ENCODE results near the gene TECPR1.

DNA sequence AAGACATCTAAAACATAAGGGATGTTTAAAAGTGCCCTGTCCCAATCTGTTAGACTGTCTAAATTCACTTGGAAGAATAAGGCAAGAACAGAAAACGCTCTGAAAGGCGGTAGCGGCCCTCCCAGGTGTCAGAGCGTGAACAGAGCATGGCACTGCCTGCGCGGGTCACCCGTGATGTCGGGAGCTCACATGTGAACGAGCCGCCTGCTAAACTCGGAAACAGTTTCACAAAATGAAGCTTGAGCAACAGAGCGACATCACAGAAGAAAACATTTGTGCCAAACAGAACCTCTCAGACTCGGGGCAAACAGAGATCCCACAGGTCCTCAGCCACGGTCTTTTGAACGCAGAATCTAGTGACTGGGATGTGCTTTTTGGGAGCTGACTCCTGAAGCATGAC is 42.3 kb upstream of the TECPR1 start:
- no peak for TF ChIP-seq CTCF (IDR thresholded peaks at IDR 0.05; ENCODE audit: low read depth, low read length, poor library complexity, severe bottlenecking)
- TF ChIP-seq EZH2phosphoT487 (IDR thresholded peaks at IDR 0.05; ENCODE audit: borderline replicate concordance, low read length) = no peak
